OCI-LY7 (cell line): ENCODE measurements around the gene TTLL10.

ENCODE experiments used
- EZH2phosphoT487 ChIP-seq: fragments of 200-600 bp; sonication (generic); IDR thresholded peaks from 2 replicates; pipeline ENCODE4 v1.6.1; 2018; ENCODE audit warnings: low read depth, borderline replicate concordance, mild to moderate bottlenecking, mixed run types, antibody characterized with exemption, low read length, moderate library complexity, mixed read lengths
- TF ChIP-seq, protein P1 (sequence below): fragments of 200-600 bp; sonication (generic); conservative IDR thresholded peaks from 2 replicates; pipeline ENCODE4 v1.5.1; 2014; ENCODE audit warnings: mild to moderate bottlenecking, antibody characterized with exemption, low read length, moderate library complexity, mixed read lengths

DNA sequence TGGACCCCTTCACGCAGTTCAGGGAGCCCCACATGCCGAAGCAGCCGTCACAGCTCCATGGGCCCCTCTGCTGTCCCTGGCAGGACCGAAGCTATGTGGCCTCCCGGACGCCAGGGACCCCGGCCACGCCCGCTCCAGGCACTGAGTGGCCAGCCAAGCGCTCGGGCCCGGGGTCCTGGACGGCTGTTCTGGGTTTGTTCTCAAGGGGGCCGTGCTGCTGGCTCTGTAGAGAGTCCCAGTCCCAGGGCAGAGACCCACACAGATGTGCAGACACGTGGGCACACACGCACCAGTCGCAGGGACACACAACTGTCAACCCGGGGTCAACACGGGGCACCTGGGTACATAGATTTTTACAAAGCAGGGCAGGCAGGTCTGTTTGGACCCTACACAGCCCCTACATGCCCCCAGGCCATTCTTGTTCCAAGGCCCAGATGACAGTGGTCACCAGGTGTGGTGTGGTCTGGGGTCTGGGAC is 65.1 kb downstream of the TTLL10 start:
- TF ChIP-seq, protein P1, sequence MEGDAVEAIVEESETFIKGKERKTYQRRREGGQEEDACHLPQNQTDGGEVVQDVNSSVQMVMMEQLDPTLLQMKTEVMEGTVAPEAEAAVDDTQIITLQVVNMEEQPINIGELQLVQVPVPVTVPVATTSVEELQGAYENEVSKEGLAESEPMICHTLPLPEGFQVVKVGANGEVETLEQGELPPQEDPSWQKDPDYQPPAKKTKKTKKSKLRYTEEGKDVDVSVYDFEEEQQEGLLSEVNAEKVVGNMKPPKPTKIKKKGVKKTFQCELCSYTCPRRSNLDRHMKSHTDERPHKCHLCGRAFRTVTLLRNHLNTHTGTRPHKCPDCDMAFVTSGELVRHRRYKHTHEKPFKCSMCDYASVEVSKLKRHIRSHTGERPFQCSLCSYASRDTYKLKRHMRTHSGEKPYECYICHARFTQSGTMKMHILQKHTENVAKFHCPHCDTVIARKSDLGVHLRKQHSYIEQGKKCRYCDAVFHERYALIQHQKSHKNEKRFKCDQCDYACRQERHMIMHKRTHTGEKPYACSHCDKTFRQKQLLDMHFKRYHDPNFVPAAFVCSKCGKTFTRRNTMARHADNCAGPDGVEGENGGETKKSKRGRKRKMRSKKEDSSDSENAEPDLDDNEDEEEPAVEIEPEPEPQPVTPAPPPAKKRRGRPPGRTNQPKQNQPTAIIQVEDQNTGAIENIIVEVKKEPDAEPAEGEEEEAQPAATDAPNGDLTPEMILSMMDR = no peak
- no peak for TF ChIP-seq EZH2phosphoT487
